ENCODE measurements around the gene IKZF2. TPM values are rescaled to one million over a fixed set of nuclear protein-coding genes. Genes with fewer than 3 reads are reported as not detected.

Gene IKZF2
- total RNA-seq, 1 experiment from 2014 or later: 14.2 TPM

DNA sequence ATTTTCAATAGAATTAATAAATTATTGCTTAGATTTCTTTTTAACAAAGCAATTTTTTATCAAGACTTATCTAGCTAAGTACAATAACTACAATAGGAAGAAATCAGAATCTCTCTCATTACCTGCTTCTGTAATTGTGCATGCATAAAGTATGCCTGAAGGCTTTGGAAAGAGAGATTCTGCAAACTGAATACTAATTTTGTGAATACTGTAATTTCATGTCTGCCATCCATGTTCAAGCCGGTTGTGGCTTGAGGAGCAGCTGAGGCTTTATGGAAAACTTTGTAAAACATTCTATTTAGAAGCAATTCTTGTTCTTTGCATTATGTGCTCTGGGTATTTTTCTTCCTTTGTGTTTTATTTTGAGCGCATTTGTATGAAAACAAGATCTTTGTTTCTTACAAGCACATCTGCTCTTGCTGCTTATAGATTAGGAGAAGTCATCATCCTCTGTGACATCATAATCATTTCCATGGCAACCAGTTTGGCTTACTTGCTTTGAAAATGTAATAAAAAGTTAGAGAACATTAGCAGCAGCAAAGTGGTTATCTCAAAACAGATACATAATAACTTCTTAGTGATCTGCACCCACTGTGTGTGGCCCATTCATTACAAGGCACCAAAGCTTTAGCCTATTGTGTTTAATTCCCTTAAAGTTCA lies 16.0 kb upstream of the IKZF2 start:
- no peak overlapping the region for H3K27ac Mint-ChIP-seq (ENCODE audit: unreplicated experiment)

DNA sequence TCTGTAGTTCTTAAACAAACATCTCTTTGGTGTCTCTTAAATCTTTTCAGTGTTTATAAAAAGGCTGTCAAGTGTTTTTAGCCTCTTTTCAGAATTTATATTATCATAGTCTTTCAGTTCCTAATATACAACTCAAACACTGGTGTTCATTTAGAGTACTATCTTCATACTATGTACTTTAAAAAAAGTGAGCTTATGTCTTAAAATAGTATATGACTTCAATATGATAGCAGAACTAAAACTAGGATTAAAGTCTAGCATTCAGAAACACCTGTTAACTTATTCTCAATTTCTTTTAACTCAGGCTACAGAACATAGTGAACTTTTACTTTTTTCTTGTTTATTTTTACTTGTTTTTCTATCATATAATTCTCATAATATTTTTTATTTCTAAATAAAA lies 14.7 kb upstream of the IKZF2 start:
- Histone ChIP-seq H3K4me3 (ENCODE audit: low read depth, low read length) (no peak overlapping the region), H3K4me1 (peaks cover 6% of the 10 kb centered on the region; the same call in 1 of the 2 replicates), H3K9me3 (no peaks in the 10 kb centered on the region), H3K27me3 (replicated peaks; ENCODE audit: control insufficient read depth, insufficient read depth, low read length) (no peaks in the 10 kb centered on the region), H3K36me3 (ENCODE audit: control insufficient read depth, insufficient read depth, low read length) (no peaks in the 10 kb centered on the region)
- peaks cover 9% of the 10 kb centered on the region for H3K9me3 Mint-ChIP-seq (ENCODE audit: unreplicated experiment)
- H3K27ac Mint-ChIP-seq (ENCODE audit: unreplicated experiment): no peak overlapping the region
- POLR2A ChIA-PET: no interaction called here
- CTCF ChIA-PET: no interaction called here
- no peaks in the 10 kb centered on the region for H3K36me3 Mint-ChIP-seq (ENCODE audit: insufficient read depth, unreplicated experiment)
- TF ChIP-seq, protein P1, sequence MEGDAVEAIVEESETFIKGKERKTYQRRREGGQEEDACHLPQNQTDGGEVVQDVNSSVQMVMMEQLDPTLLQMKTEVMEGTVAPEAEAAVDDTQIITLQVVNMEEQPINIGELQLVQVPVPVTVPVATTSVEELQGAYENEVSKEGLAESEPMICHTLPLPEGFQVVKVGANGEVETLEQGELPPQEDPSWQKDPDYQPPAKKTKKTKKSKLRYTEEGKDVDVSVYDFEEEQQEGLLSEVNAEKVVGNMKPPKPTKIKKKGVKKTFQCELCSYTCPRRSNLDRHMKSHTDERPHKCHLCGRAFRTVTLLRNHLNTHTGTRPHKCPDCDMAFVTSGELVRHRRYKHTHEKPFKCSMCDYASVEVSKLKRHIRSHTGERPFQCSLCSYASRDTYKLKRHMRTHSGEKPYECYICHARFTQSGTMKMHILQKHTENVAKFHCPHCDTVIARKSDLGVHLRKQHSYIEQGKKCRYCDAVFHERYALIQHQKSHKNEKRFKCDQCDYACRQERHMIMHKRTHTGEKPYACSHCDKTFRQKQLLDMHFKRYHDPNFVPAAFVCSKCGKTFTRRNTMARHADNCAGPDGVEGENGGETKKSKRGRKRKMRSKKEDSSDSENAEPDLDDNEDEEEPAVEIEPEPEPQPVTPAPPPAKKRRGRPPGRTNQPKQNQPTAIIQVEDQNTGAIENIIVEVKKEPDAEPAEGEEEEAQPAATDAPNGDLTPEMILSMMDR (IDR thresholded peaks at IDR 0.05; ENCODE audit: insufficient read depth in 1 of 2, low read depth in 1 of 2, low read length in 1 of 2, severe bottlenecking in 1 of 2, unreplicated experiment in 1 of 2): no peak
- no peak for DNase-seq
- no peaks in the 10 kb centered on the region for H3K27me3 Mint-ChIP-seq (ENCODE audit: insufficient read depth, unreplicated experiment)
- no TSS peak for BruUV-seq (replicated peaks)
- intact Hi-C loops (cut with micrococcal nuclease; ENCODE audit: unreplicated experiment): no loop called here
- H3K4me1 Mint-ChIP-seq (ENCODE audit: low read depth, unreplicated experiment): peaks cover 6% of the 10 kb centered on the region
- no peak overlapping the region for H3K4me3 Mint-ChIP-seq (ENCODE audit: unreplicated experiment)

More for the DNA sequence above, 16.0 kb upstream of the IKZF2 start:
- H3K4me1 Mint-ChIP-seq (ENCODE audit: low read depth, unreplicated experiment): peaks cover 11% of the 10 kb centered on the region
- H3K4me3 Mint-ChIP-seq (ENCODE audit: unreplicated experiment): no peak overlapping the region
- Histone ChIP-seq H3K27me3 (replicated peaks; ENCODE audit: control insufficient read depth, insufficient read depth, low read length) (no peaks in the 10 kb centered on the region), H3K4me1 (peaks cover 8% of the 10 kb centered on the region), H3K9me3 (no peaks in the 10 kb centered on the region), H3K4me3 (ENCODE audit: low read depth, low read length) (no peak overlapping the region), H3K36me3 (ENCODE audit: control insufficient read depth, insufficient read depth, low read length) (no peaks in the 10 kb centered on the region)
- no peak for DNase-seq
- H3K9me3 Mint-ChIP-seq (ENCODE audit: unreplicated experiment): peaks cover 9% of the 10 kb centered on the region
- ChIA-PET CTCF (no interaction called here), POLR2A (no interaction called here)
- no peaks in the 10 kb centered on the region for H3K36me3 Mint-ChIP-seq (ENCODE audit: insufficient read depth, unreplicated experiment)
- TF ChIP-seq, protein P1 (IDR thresholded peaks at IDR 0.05; ENCODE audit: insufficient read depth in 1 of 2, low read depth in 1 of 2, low read length in 1 of 2, severe bottlenecking in 1 of 2, unreplicated experiment in 1 of 2): no peak
- intact Hi-C loops (cut with micrococcal nuclease; ENCODE audit: unreplicated experiment): no loop called here
- BruUV-seq (replicated peaks): no TSS peak
- H3K27me3 Mint-ChIP-seq (ENCODE audit: insufficient read depth, unreplicated experiment): no peaks in the 10 kb centered on the region

DNA sequence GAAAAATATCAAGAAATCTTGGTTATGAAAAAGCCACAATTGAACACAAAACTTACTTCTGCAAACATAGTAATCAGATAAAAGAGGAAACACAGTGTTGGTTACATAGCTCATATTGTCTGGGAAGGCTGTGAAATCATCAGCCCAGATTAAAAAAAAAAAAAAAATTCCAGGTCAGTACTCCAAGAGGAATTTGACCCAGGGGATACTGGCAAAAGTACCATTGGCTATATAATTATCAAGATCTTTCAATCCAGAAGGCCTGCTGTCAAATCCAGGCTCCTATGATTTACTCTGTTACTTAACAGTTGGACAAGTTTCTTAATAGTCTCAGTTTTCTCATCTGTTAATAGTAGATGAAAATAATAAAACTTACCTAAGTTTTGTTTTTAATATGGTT lies 12.9 kb upstream of the IKZF2 start:
- intact Hi-C loops (cut with micrococcal nuclease; ENCODE audit: unreplicated experiment): no loop called here
- Mint-ChIP-seq H3K4me3 (ENCODE audit: unreplicated experiment) (no peak overlapping the region), H3K27me3 (ENCODE audit: insufficient read depth, unreplicated experiment) (no peaks in the 10 kb centered on the region), H3K36me3 (ENCODE audit: insufficient read depth, unreplicated experiment) (no peaks in the 10 kb centered on the region), H3K9me3 (ENCODE audit: unreplicated experiment) (peaks cover 9% of the 10 kb centered on the region), H3K27ac (ENCODE audit: unreplicated experiment) (no peak overlapping the region), H3K4me1 (ENCODE audit: low read depth, unreplicated experiment) (peaks cover 6% of the 10 kb centered on the region)
- ChIA-PET POLR2A (no interaction called here), CTCF (no interaction called here)
- Histone ChIP-seq H3K9me3 (no peaks in the 10 kb centered on the region), H3K4me1 (peaks cover 6% of the 10 kb centered on the region; the same call in 1 of the 2 replicates), H3K27me3 (replicated peaks; ENCODE audit: control insufficient read depth, insufficient read depth, low read length) (no peaks in the 10 kb centered on the region), H3K4me3 (ENCODE audit: low read depth, low read length) (no peak overlapping the region), H3K36me3 (ENCODE audit: control insufficient read depth, insufficient read depth, low read length) (no peaks in the 10 kb centered on the region)
- BruUV-seq (replicated peaks): no TSS peak
- DNase-seq: no peak
- TF ChIP-seq, protein P1 (IDR thresholded peaks at IDR 0.05; ENCODE audit: insufficient read depth in 1 of 2, low read depth in 1 of 2, low read length in 1 of 2, severe bottlenecking in 1 of 2, unreplicated experiment in 1 of 2): no peak

Measured in Caco-2 (cell line).